HG03066 (cell line): Measurements from ENCODE around the gene SNX32.

Experiments used
- ATAC-seq: cut with Tn5 transposase; IDR thresholded peaks from one replicate; pipeline ENCODE4 v1.9.1; 2021; ENCODE audit warnings: low read depth; ENCODE audit not compliant: unreplicated experiment

Gene SNX32

DNA sequence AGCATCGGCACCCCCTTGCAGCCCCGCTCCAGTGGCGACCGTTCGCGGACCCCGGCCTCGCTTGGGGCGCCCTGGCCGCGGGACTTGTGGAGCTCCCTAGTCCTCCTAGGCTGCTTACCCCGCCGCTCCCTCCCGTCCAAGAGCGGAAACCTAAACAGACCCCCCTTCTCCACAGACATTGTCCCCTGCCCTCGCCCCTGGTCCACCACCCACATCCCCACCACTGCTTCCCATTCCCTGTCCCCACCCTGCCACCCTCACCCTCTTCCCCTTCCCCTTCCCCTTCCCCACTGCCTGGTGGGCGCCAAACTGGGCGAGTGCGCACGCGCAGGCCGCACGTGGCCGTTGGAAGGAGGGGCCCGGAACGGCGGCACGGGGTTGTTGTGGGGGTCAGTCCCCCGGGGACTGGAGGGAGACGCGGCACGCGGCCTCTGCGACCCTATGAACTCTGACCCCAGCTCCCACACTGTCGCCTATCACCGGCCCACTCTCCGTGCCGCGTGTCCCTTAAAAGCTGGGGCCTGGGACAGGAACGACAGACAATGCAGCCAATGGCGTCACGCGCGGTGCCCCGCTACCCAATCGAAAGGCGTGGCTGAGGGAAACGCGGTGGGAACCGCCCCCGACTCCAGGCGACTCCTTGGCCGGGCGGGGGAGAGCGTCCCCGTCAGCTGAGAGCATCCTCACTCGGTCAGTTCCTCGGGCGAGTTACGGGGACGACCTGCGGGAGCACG, at the start of gene SNX32:
TSS of gene SNX32 (plus strand) at position 667 of the 734 bp plus-strand sequence. CDS start 103 bp downstream, outside the sequence.
- ATAC-seq, result peak; percentile 90

DNA sequence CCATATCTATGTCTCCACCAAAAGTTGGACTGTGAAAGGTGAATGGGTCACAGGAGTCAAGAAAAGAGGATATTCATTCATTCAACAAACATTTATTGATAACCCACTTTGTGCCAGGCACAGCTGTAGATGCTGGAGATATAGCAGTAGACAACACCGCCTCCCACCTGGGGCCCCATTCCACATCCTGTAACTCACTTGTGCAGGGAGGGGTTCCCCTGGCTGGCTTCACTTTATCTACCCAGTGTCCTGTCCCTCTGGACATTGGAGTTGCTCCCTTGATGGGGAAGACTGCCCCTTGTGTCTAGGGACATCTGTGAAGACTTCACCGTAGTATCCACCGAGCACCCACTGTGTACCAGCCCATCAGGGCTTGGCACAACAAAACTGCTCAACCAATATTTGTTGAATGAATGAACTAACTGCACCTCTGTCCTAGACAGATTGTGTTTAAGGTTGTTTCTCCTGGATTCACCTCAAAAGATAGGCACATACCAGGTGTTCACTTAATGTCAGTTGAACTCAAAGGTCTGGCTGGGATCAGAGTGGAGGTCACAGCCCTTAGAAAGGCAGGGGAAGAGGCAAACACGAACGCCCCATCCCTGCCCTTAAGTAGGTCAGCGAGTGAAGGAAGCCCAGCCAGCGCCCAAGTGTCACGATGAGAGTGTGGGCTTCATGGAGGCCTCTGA, 48.3 kb upstream of the SNX32 start:
- no peak for ATAC-seq

DNA sequence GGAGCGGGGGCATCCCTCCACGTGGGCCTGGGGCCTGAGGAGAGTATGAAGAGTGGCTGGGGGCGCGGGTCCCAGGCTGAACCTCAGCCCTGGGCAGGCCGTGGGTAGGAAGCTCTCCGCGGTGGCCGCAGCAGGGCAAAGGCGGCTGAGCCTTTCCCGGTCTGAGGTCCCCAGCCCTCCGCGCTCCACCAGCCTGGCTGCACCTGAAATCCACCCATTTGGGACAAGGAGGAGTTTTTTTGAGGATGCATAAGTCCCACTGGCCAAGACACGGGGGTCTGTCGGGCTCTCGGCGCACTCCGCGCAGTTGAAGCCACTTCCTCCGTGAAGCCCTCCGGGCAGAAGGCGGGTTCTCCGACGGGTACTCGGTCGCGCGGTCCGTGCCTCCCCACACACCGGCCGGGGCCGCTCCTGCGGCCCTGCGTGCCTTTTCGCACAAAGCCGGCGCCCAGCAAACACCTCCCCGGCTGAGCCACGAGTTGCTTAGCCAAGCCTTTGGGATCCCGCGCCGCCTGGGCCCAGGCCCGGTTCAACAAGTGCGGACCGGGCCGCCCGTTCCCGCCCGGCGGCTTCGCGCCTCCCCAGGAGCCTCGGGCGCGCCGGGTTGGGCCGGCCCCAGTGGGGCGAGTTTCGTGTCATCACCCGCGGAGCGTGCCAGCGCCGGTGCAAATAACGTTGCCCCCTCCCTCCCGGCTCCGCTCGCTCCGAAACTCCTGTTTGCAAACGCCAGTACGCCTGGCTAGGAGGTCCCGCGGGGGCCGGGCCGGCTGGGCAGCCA, 47.6 kb upstream of the SNX32 start:
- ATAC-seq, result no peak

DNA sequence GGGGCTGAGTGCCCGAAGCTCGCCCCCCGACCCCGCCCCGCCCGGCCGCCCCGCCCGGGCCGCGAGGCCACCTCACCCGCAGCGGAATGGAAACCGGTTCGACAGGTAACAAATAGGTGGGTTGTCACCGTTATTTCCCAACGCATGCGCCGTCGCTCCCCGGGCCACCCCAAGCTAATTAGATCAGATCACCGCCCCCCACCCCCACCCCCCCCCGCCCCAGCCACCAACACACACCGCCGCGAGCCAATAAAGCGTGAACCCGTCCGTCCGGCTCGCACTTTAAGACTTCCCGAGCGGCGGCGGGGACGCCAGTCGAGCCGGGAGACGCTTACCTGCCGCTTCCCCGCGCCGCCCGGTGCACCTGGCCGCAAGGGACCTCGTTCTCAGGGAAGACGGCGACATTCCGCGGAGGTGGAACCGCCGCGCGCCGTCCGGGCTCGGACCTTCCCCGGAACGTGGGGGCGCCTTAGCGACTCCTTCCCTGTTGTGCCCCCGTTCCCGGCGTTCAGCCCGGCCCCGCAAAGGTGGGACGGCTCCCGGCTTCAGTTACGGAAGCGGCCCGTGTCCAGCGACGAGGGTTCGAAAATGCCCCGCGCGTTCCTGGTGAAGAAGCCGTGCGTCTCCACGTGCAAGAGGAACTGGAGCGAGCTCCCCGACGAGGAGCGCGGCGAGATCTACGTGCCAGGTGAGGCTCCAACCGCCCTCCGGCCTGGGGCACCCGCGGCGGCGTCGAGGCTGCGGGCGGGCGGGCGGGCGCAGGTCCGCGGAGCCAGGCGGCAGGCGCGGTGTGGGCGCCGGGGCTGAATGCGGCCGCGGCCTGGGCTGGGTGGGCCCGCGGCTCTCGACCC, 46.8 kb upstream of the SNX32 start, which contains the start of gene OVOL1:
TSS of gene OVOL1 (plus strand) at position 278 of the 851 bp plus-strand sequence. CDS start at position 589, 311 bp downstream.
- ATAC-seq, result no peak

DNA sequence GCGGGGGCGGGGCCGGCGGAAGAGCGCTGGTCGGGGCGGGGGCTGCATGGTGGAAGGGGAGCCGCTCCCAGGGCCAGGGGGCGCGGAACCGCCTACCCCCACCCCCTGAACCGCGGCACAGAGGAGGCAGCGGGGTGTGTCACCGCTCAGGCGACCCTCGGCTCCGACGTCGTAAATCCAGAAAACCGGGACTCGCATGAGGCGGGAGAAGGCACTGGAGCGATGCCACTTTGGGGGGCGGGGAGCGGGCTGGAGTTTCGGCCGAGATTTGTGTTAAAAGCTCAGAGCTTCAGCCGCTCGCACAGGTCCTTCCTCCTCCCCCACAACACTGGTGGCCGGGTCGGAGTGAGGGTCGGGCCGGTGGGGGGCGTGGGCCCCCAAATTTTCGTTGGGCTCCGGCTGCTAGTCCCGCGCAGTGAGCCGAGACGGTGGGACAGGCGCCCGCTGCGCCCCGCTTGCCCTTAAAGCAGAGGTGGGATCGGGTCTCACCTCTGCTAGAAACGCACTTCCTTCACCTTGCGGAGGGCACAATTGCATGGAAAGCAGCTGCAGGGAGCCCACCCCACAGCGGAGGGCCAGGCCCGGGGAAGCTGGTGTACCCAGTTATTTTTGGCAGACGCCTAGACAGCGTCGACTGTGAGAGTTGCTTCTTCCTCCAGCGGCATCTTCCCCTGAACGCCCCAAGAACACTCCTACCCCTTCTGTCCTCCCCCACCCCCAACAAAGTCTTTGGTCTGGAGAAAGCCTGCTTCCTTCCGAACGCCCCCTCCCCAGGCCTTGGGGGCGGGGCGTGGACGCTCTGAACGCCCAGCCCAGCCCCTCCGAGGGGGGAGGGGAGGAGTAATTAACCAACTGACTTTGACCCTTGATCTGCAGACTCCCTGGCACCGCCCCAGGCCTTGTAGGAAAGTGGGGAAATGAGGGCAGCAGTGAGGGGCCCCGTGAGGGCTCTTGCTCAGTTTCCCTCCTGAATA, 45.8 kb upstream of the SNX32 start:
- no peak for ATAC-seq

DNA sequence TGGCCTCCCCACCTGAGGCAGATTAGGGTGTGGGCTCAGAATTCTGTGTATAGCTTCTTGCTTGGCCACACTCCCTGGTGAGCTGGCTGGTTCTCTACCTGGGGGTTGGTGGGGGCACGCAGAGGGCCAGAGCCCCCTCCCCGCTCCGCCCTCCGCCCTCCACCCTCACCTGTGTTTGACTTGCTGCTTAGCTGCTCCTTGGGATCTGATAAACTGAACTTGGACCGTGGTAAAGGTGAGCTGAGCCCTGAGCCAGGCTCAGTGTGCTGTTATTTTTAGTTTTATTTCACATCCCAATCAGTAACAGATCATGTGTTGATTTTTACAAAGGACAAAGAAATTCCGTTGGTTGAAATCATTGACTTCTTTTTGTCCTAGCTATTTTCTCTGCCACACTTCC, 44.9 kb upstream of the SNX32 start:
- no peak for ATAC-seq

DNA sequence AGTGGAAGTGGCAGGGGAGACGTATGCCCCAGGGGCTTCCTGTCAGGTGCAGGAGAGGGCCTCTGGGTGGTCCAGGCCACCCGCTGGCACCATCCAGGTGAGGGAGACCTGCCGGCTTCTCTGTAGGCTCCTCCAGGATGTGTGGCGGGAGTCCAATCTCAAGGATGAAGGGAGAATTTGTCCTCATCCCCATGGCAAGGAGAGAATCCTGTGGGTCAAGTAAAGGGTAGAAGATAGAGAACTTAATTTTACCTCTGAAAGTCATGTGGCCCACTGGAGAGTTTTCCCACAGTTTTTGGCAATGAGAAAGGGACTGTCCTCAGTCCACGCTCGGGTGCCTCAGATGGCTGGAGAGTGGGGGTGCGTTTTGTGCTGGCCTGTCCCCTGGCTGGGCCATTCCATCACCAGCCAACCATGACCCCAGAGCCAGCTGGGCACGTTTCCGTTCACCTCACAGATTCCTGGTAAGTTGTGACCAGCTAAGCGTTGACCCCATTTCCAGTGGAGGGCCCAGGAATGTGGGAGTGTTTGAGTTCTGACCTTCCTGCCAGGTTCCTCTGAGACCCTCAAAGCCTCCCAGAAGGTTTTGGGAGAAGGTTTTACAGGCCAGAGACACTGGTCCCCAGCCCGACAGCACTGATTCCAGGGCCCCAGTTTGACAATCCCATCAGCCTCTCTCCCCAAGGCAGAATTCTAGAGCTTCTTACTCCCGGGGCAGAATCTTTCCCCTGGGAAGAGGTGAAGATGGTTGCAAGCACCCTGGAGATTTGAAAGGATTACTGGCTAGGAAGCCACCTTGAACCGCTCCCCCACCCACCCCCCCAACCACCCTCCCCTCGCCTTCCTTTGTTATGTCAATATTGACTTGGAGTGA, 44.3 kb upstream of the SNX32 start:
- ATAC-seq, result no peak

DNA sequence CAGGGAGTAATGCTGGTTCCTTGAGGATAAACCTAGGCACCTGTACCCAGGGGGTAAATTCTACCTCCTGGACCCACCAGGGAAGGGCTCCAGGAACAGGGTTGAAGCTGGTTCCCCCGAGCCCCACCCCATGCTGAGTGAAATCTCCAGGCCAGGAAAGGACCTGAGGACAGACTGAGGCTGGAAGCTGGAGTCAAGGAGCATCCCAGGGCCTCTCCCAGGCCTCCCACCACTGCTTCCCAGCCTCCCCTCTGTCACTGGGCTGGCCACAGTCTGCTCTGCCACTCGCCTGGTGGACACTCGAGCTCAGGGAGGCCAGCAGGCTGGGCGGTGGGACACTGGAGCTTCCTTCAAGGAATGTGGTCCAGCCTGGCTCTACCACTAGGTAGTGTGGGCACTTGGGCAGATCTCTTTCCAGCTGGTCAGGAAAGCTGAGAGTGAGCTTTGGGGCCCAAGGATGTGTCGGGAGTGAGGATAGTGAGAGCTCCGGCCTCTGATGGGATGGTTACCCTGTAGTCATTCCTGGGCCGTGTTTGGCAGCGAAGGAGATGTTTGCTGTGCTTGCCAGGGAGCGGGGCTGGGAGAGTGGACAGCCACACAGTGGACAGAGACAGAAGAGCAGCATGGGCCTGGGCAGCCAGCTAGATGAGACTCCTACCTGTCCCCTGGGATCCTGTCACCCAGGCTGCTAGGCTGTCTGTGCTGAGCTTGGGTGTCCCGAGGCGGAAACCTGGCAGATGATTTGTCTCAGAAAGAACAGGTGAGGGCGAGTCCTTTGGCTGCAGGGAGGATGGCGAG, 43.5 kb upstream of the SNX32 start:
- ATAC-seq, result no peak

DNA sequence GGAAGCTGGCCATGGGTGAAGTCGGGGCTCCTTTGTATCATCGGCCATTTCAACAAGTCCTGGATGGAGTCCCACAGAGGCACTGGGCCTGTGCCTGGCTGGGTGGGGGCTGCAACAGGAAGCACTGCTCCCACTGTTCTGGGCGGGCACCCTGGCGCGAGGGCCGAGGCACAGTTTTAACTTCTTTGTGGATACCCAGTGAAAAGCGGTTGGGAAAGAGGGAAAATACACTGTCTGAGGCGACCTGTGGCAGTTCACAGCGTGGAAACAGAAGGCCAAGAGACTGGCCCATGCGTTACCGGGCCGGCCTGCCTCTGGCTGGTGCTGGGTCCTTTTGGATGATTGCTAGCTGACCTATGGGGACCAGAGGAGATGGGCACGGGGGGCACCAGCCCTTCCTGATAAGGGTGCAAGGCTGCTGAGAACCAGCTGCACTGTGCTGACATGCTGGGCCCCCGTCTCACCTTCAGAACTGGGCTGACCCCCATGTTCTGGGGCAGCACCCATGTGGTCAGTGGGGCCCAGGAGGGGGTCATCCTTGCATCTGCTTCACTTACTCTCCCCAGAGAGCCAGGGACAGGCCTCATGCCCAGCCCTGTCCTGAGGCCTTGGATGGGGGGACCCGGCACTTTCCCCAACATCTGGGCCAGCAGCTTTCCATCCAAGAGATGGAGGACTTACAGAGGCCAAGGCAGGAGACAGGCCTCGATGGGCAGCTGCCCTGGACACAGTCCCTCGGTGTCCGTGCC, 42.7 kb upstream of the SNX32 start:
- no peak for ATAC-seq

DNA sequence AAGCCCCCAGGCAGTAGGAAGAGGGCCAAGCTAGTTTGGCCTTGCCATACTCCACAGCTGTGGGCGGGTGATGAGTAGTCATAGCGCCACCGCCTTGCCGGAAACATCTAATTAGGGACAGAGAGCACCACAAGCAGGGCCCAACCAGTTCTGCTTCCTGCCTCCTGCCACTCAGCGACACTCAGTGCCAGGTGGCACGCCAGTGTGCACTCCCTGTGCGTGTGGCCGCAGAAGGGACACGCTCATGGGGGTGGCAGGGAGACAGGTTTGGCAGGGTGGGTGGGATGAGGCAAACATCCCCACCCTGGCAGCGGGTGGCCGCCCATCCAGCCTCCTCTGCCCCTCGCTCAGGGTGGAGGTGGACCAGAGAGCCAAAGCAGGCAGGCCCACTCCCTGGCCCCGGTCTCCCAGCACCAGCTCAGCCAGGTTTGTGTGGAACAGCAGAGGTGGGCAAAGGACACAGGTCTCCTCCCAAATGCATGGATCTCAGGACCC, 42.0 kb upstream of the SNX32 start:
- no peak for ATAC-seq

DNA sequence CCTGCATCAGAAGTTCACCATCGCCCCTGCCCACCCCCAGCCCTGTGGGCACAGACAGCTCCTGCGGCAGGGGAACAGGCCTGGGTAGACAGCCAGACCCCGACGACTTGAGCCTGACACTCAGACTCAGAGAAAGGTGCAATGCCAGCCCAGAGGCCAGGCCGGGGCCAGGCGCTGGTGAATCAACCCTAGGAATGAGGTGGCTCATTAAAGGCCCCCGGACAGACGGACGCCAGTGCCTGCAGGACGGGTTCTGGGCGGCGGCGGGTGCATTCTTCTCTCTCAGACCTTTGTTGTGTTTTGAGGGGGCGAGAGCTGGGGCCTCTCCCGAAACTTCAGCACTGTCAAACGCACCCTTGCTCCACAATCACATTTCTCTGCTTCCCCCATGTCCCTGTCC, 41.3 kb upstream of the SNX32 start:
- no peak for ATAC-seq

DNA sequence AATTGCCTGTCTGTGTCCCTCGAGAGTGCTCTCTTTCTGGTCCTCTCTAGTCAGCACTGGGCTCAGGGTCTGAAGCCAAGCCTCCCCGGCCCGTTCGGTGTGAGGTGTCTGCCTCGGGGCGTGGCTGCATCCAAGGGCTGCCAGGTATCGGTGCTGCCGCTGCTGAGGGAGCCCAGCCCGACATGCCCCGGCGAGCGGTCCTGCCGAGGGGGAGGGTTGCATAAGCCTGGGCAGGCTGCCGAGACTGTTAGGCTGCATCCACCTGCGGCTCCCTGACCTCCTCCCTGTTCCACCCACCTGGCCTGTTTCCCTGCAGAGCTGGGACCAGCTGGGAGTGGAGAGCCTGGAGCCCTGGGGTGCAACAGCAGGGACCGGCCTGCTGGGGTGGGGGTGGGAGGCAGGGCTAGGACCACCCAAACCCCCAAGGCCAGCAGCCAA, 40.6 kb upstream of the SNX32 start:
- ATAC-seq, result no peak

DNA sequence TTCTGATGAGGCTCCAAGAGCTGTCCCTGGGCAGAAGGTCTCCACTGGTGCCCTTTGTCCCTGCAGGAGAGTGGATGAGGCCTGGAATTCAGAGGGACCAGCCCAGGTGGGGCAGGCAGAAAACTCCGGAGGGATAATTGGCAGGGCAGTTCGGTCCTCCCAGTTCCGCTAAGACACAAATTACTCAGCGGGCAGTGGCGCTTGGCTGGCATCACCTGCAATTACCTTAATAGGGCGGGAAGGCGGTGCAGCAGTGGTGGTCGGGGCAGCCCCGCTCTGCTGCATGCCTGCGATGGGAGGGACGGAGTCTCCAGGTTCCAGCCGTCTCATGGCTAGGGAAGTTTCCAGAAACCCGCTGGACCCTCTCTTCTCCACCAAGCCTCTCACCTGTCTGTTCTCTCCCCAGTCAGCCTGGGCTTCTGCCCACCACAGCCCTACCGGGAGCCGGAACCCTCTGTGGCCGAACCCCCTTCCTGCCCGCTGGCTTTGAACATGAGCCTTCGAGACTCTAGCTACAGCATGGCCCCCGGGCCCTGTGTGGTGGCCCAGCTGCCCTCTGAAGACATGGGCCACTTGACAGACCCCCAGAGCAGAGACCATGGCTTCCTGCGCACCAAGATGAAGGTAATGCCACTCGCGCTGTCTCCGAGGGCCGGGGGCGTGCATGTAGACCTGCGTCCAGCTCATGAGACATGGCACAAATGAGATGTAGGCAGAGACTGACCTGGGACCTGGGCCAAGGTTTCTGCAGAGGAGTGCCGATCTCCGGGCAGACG, 40.0 kb upstream of the SNX32 start:
- ATAC-seq, result no peak

DNA sequence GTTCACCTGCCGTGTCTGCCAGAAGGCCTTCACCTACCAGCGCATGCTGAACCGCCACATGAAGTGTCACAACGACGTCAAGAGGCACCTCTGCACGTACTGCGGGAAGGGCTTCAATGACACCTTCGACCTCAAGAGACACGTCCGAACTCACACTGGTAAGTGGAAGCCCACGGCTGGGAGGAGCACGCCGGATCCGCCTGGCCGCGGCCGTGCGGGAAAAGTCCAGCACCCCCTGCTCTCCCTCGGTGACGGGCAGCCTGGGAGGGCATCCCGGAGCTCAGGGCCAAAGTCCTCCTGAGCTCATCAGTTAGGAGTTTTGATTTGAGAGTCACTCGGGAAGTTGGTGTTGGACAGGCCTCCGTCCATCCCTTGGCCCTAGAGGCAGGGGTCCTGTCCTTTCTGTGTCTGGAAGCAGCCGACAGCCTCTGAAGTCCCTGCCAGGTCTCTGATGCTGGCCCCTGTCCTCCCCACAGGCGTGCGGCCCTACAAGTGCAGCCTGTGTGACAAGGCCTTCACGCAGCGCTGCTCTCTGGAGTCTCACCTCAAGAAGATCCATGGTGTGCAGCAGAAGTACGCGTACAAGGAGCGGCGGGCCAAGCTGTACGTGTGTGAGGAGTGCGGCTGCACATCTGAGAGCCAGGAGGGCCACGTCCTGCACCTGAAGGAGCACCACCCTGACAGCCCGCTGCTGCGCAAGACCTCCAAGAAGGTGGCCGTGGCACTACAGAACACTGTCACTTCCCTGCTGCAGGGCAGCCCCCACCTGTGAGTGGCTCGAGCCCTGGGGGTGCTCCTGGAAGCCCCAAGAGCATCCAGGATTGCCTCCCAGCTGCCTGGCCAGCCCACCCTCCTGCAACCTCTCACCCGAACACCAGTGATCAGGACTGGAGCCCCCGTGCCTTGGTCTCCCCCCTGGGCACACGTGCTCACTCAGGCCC, 38.9 kb upstream of the SNX32 start:
- no peak for ATAC-seq
